Gastroesophageal sphincter (tissue), 4 donors: ENCODE data around the gene USP37. TPM values are rescaled to one million over a fixed set of nuclear protein-coding genes. Genes with fewer than 3 reads are reported as not detected.

Source experiments
- ATAC-seq: fragments of 150-250 bp; one replicate; pipeline ENCODE4 v1.9.1; 2016; ENCODE audit warnings: mild to moderate bottlenecking, moderate library complexity
- H3K27ac ChIP-seq, 4 donors: fragments of 200-600 bp; sonication (generic) in 3 of 4; 1 replicate in 3 of 4; 2 replicates in 1 of 4; pipeline ENCODE4 v1.5.1; 2016 to 2019
- H3K27me3 ChIP-seq: fragments of 200-600 bp; sonication (generic); one replicate; pipeline ENCODE4 v1.5.1; 2019
- H3K36me3 ChIP-seq, 2 donors: fragments of 200-600 bp; sonication (generic); one replicate each; pipeline ENCODE4 v1.5.1; 2019; ENCODE audit warnings: control low read depth in 1 of 2
- H3K4me1 ChIP-seq, 3 donors: fragments of 200-600 bp; sonication (generic); 1 replicate in 2 of 3; 2 replicates in 1 of 3; pipeline ENCODE4 v1.5.1; 2016 to 2019; ENCODE audit warnings: control low read depth in 2 of 3
- H3K4me3 ChIP-seq, 2 donors: fragments of 200-600 bp; sonication (generic); one replicate each; pipeline ENCODE4 v1.5.1; 2019; ENCODE audit warnings: mild to moderate bottlenecking in 1 of 2, moderate library complexity in 1 of 2
- H3K9me3 ChIP-seq, 3 donors: fragments of 200-600 bp; sonication (generic); one replicate each; pipeline ENCODE4 v1.5.1; 2017 to 2019; ENCODE audit warnings: control low read depth in 2 of 3
- CTCF ChIP-seq, 4 experiments: fragments of 200-600 bp in 2 of 4; fragments of 450-650 bp in 2 of 4; sonication (generic) in 1 of 4; IDR thresholded peaks; one replicate each; pipeline ENCODE4 v1.5.1; 2017 to 2019; ENCODE audit warnings: antibody characterized with exemption in 4 of 4, mild to moderate bottlenecking in 2 of 4, moderate library complexity in 2 of 4
- EP300 ChIP-seq: sonication (generic); formaldehyde crosslinking; IDR thresholded peaks from one replicate; pipeline ENCODE4 v1.6.1; 2017; ENCODE audit warnings: antibody characterized with exemption, mild to moderate bottlenecking
- POLR2A ChIP-seq, 2 donors: fragments of 450-650 bp; IDR thresholded peaks; one replicate each; pipeline ENCODE4 v1.6.1; 2017; ENCODE audit warnings: antibody characterized with exemption in 2 of 2, mild to moderate bottlenecking in 2 of 2, moderate library complexity in 1 of 2
- POLR2AphosphoS5 ChIP-seq: sonication (generic); formaldehyde crosslinking; IDR thresholded peaks from one replicate; pipeline ENCODE4 v1.6.1; 2017; ENCODE audit warnings: antibody characterized with exemption
- WGBS, 2 donors: methylation state at CpG; one replicate each; pipeline ENCODE4 v1.1.5; 2018; ENCODE audit warnings: low coverage in 1 of 2; 5-methylcytosine and 5-hydroxymethylcytosine counted together
- total RNA-seq, 4 donors: library from RNA; depleted of rRNA; stranded (reverse); fragments of >200 nt; gene quantifications; one replicate each; pipeline ENCODE4 v1.1.0, GENCODE V29; 2016

USP37 gene
- total RNA-seq, 4 donors from 2014 or later, result 8.3 to 17.4 (median 9.0) TPM

- H3K4me3 ChIP-seq, result no peak overlapping the region
- no peak overlapping the region for H3K27ac ChIP-seq
- WGBS, 2 donors, result 88 to 100% methylated on average over 4 to 5 of the region's 6 CpGs
- no peak for ATAC-seq
- no peaks in the 10 kb centered on the region for H3K27me3 ChIP-seq
- no peaks in the 10 kb centered on the region for H3K9me3 ChIP-seq
- TF ChIP-seq EP300, result no peak
- TF ChIP-seq POLR2AphosphoS5, result no peak
- H3K4me1 ChIP-seq, result peaks cover 0 to 7% (median 0%) of the 10 kb centered on the region in 3 donors
- peaks cover 0 to 66% of the 10 kb centered on the region in 2 donors for H3K36me3 ChIP-seq
Observed at GRCh38 chr2:218446547-218446946, 121.6 kb downstream of the USP37 start.

- Histone ChIP-seq H3K27ac (no peak overlapping the region), H3K9me3 (no peaks in the 10 kb centered on the region), H3K36me3 (peaks cover 0 to 61% of the 10 kb centered on the region in 2 donors), H3K4me3 (no peak overlapping the region), H3K27me3 (no peaks in the 10 kb centered on the region), H3K4me1 (peaks cover 0 to 7% (median 0%) of the 10 kb centered on the region in 3 donors)
- no peak for ATAC-seq
- TF ChIP-seq CTCF (IDR thresholded peaks at IDR 0.05) (no peak), POLR2A (IDR thresholded peaks at IDR 0.05) (no peak), EP300 (no peak), POLR2AphosphoS5 (no peak)
Observed at GRCh38 chr2:218445602-218446001, 122.5 kb downstream of the USP37 start.

GRCh38 chr2:218444692-218445357 lies 123.3 kb downstream of the USP37 start:
- H3K27ac ChIP-seq, result no peak overlapping the region
- H3K36me3 ChIP-seq, result peaks cover 0 to 53% of the 10 kb centered on the region in 2 donors
- TF ChIP-seq POLR2A (IDR thresholded peaks at IDR 0.05), result no peak
- no peak for TF ChIP-seq POLR2AphosphoS5
- TF ChIP-seq EP300, result no peak
- TF ChIP-seq CTCF (IDR thresholded peaks at IDR 0.05), result no peak
- no peaks in the 10 kb centered on the region for H3K27me3 ChIP-seq
- H3K4me1 ChIP-seq, result peaks cover 0 to 7% (median 0%) of the 10 kb centered on the region in 3 donors
- H3K4me3 ChIP-seq, result no peak overlapping the region
- no peak for ATAC-seq
- H3K9me3 ChIP-seq, result no peaks in the 10 kb centered on the region
- WGBS, 2 donors, result 78 to 98% methylated on average over 2 to 6 of the region's 7 CpGs

- no peak for ATAC-seq
- 28 to 88% methylated on average over 1 to 3 of the region's 4 CpGs for WGBS, 2 donors
Observed at GRCh38 chr2:218438596-218438995, 129.6 kb downstream of the USP37 start.

GRCh38 chr2:218437969-218438368 lies 130.2 kb downstream of the USP37 start:
- no peak for TF ChIP-seq CTCF (IDR thresholded peaks at IDR 0.05)
- TF ChIP-seq POLR2AphosphoS5, result no peak
- no peak for TF ChIP-seq EP300
- TF ChIP-seq POLR2A (IDR thresholded peaks at IDR 0.05), result no peak
- H3K4me1 ChIP-seq, result peaks cover 0 to 10% (median 0%) of the 10 kb centered on the region in 3 donors
- H3K4me3 ChIP-seq, result no peak overlapping the region
- no peaks in the 10 kb centered on the region for H3K9me3 ChIP-seq
- no peaks in the 10 kb centered on the region for H3K36me3 ChIP-seq
- H3K27me3 ChIP-seq, result no peaks in the 10 kb centered on the region
- no peak overlapping the region for H3K27ac ChIP-seq
- ATAC-seq, result no peak
- 78% methylated on average over 1 of the region's 1 CpG; no CpG with 5 or more reads in 1 of the 2 donors for WGBS, 2 donors

More at GRCh38 chr2:218438596-218438995, 129.6 kb downstream of the USP37 start:
- Histone ChIP-seq H3K4me1 (peaks cover 0 to 10% (median 0%) of the 10 kb centered on the region in 3 donors), H3K27ac (no peak overlapping the region), H3K9me3 (no peaks in the 10 kb centered on the region), H3K27me3 (no peaks in the 10 kb centered on the region), H3K36me3 (no peaks in the 10 kb centered on the region), H3K4me3 (no peak overlapping the region)
- TF ChIP-seq CTCF (IDR thresholded peaks at IDR 0.05), result no peak
- no peak for TF ChIP-seq EP300
- TF ChIP-seq POLR2AphosphoS5, result no peak
- TF ChIP-seq POLR2A (IDR thresholded peaks at IDR 0.05), result no peak
